WTC11 (cell line): ENCODE measurements around the gene GALNTL6. TPM values are rescaled to one million over a fixed set of nuclear protein-coding genes. Genes with fewer than 3 reads are reported as not detected.

Source experiments
- ATAC-seq: fragments of 200-7000 bp; cut with Tn5 transposase; 2 replicates; pipeline ENCODE4 v1.10.0; 2021; ENCODE audit warnings: mild to moderate bottlenecking, moderate library complexity
- CTCF ChIA-PET: fragments of 300-600 bp; sonication (Branson Sonifier 250); formaldehyde crosslinking; loops from one replicate; lab custom pipeline; 2021; ENCODE audit warnings: antibody characterized with exemption; lab: Charles Lee
- POLR2A ChIA-PET: fragments of 350-600 bp; sonication (Branson Sonifier 250); formaldehyde crosslinking; loops from one replicate; lab custom pipeline; 2021; ENCODE audit warnings: antibody characterized with exemption; lab: Charles Lee
- DNase-seq: peaks from one replicate; pipeline ENCODE4 v3.0.0; 2021; ENCODE audit warnings: low spot score
- H3K27ac Mint-ChIP-seq: 2 replicates; pipeline ENCODE4 v1.8.0; 2021; ENCODE audit warnings: mixed read lengths
- H3K27me3 Mint-ChIP-seq: 2 replicates; pipeline ENCODE4 v1.8.0; 2021; ENCODE audit warnings: low read depth, mild to moderate bottlenecking, moderate library complexity, mixed read lengths
- H3K36me3 Mint-ChIP-seq: 2 replicates; pipeline ENCODE4 v1.8.0; 2021; ENCODE audit warnings: mixed read lengths
- H3K4me1 Mint-ChIP-seq: 2 replicates; pipeline ENCODE4 v1.8.0; 2022; ENCODE audit warnings: mixed read lengths
- H3K4me3 Mint-ChIP-seq: 2 replicates; pipeline ENCODE4 v1.8.0; 2021; ENCODE audit warnings: mild to moderate bottlenecking, moderate library complexity, mixed read lengths
- H3K9me3 Mint-ChIP-seq: 2 replicates; pipeline ENCODE4 v1.8.0; 2021; ENCODE audit warnings: mixed read lengths
- AR ChIP-seq: fragments of 250-450 bp; sonication (Bioruptor Pico); IDR thresholded peaks from 2 replicates; pipeline ENCODE4 v1.9.0; 2021; ENCODE audit warnings: mild to moderate bottlenecking
- ATF3 ChIP-seq: sonication (generic); formaldehyde crosslinking; conservative IDR thresholded peaks from 2 replicates; pipeline ENCODE4 v1.8.1; 2022; ENCODE audit warnings: mild to moderate bottlenecking, missing genetic modification reagents
- ATF6 ChIP-seq: sonication (generic); formaldehyde crosslinking; IDR thresholded peaks from 2 replicates; pipeline ENCODE4 v1.8.1; 2023; ENCODE audit warnings: mild to moderate bottlenecking, missing genetic modification reagents
- CREB1 ChIP-seq: sonication (generic); formaldehyde crosslinking; IDR thresholded peaks from 2 replicates; pipeline ENCODE4 v1.8.0; 2023; ENCODE audit warnings: mild to moderate bottlenecking, missing genetic modification reagents
- FOXP1 ChIP-seq: sonication (generic); formaldehyde crosslinking; IDR thresholded peaks from 2 replicates; pipeline ENCODE4 v1.8.0; 2022; ENCODE audit warnings: missing genetic modification reagents, mild to moderate bottlenecking, moderate library complexity, borderline replicate concordance
- GABPB1 ChIP-seq: sonication (generic); formaldehyde crosslinking; IDR thresholded peaks from 2 replicates; pipeline ENCODE4 v1.8.1; 2023; ENCODE audit warnings: mild to moderate bottlenecking, missing genetic modification reagents
- IRF2 ChIP-seq: sonication (generic); formaldehyde crosslinking; IDR thresholded peaks from 2 replicates; pipeline ENCODE4 v1.8.0; 2022; ENCODE audit warnings: low read depth, missing genetic modification reagents, borderline replicate concordance
- JAZF1 ChIP-seq: fragments of 250-450 bp; sonication (Bioruptor Pico); IDR thresholded peaks from 2 replicates; pipeline ENCODE4 v1.9.0; 2021; ENCODE audit warnings: moderate library complexity, mild to moderate bottlenecking, inconsistent platforms
- NR3C1 ChIP-seq: sonication (generic); formaldehyde crosslinking; conservative IDR thresholded peaks from 2 replicates; pipeline ENCODE4 v1.8.1; 2023; ENCODE audit warnings: low read depth, mild to moderate bottlenecking, missing genetic modification reagents
- PRRX2 ChIP-seq: fragments of 250-450 bp; sonication (Bioruptor Pico); IDR thresholded peaks from 2 replicates; pipeline ENCODE4 v1.8.0; 2021; ENCODE audit warnings: mild to moderate bottlenecking
- ZBTB43 ChIP-seq: sonication (generic); formaldehyde crosslinking; IDR thresholded peaks from 2 replicates; pipeline ENCODE4 v1.8.1; 2023; ENCODE audit warnings: mild to moderate bottlenecking, missing genetic modification reagents
- ZNF138 ChIP-seq: sonication (generic); formaldehyde crosslinking; conservative IDR thresholded peaks from 2 replicates; pipeline ENCODE4 v1.8.1; 2022; ENCODE audit warnings: mild to moderate bottlenecking, moderate library complexity, missing genetic modification reagents
- ZNF263 ChIP-seq: sonication (generic); formaldehyde crosslinking; IDR thresholded peaks from 2 replicates; pipeline ENCODE4 v1.8.1; 2022; ENCODE audit warnings: low read depth, mild to moderate bottlenecking, moderate library complexity, missing genetic modification reagents
- ZNF281 ChIP-seq: sonication (generic); formaldehyde crosslinking; IDR thresholded peaks from 2 replicates; pipeline ENCODE4 v1.8.0; 2023; ENCODE audit warnings: mild to moderate bottlenecking, missing genetic modification reagents
- ZNF512 ChIP-seq: sonication (generic); formaldehyde crosslinking; IDR thresholded peaks from 2 replicates; pipeline ENCODE4 v1.8.1; 2022; ENCODE audit warnings: missing genetic modification reagents, borderline replicate concordance
- ZNF532 ChIP-seq: fragments of 250-450 bp; sonication (Bioruptor Pico); IDR thresholded peaks from 2 replicates; pipeline ENCODE4 v1.9.0; 2021; ENCODE audit warnings: mild to moderate bottlenecking, borderline replicate concordance
- ZNF671 ChIP-seq: fragments of 250-450 bp; sonication (Bioruptor Pico); IDR thresholded peaks from 2 replicates; pipeline ENCODE4 v1.8.0; 2021; ENCODE audit warnings: mild to moderate bottlenecking
- total RNA-seq: library from RNA; stranded (reverse); gene quantifications from 3 replicates; pipeline ENCODE4 v1.2.3, GENCODE V29; 2021

The GALNTL6 gene
- total RNA-seq, 1 experiment from 2014 or later = 0.24 TPM

- POLR2A ChIA-PET = no interaction called here
- ATAC-seq (no peak), DNase-seq (no peak)
- H3K27ac Mint-ChIP-seq = no peak overlapping the region
- H3K9me3 Mint-ChIP-seq = no peaks in the 10 kb centered on the region
- no peaks in the 10 kb centered on the region for H3K36me3 Mint-ChIP-seq
- CTCF ChIA-PET = no interaction called here
- H3K4me3 Mint-ChIP-seq = no peak overlapping the region
- no peaks in the 10 kb centered on the region for H3K27me3 Mint-ChIP-seq
- TF ChIP-seq ZBTB43 = no peak
- TF ChIP-seq ZNF671 (CRISPR knock-in tag) = no peak
- TF ChIP-seq ZNF263 (CRISPR knock-in tag) = no peak
- no peak for TF ChIP-seq IRF2 (CRISPR knock-in tag)
- no peak for TF ChIP-seq FOXP1 (CRISPR knock-in tag)
- TF ChIP-seq AR (CRISPR knock-in tag) = no peak
- no peak for TF ChIP-seq PRRX2 (CRISPR knock-in tag)
- TF ChIP-seq ZNF512 (CRISPR knock-in tag) = no peak
- TF ChIP-seq ATF6 = no peak
- no peak for TF ChIP-seq GABPB1 (CRISPR knock-in tag)
- TF ChIP-seq ZNF281 (CRISPR knock-in tag) = no peak
- TF ChIP-seq CREB1 (CRISPR knock-in tag) = no peak
- TF ChIP-seq JAZF1 (CRISPR knock-in tag) = no peak
- TF ChIP-seq NR3C1 (CRISPR knock-in tag) = no peak
- no peak for TF ChIP-seq ATF3 (CRISPR knock-in tag)
- TF ChIP-seq ZNF532 = no peak
- TF ChIP-seq ZNF138 (CRISPR knock-in tag) = no peak
- H3K4me1 Mint-ChIP-seq = peaks cover 15% of the 10 kb centered on the region
Observed at GRCh38 chr4:172096786-172097185, 283.6 kb downstream of the GALNTL6 start.
